OCI-LY7 (cell line): Measurements from ENCODE around the gene SLC16A12. TPM values are rescaled to one million over a fixed set of nuclear protein-coding genes. Genes with fewer than 3 reads are reported as not detected.

Experiments used
- BruUV-seq: library from RNA; stranded (reverse); fragments of 400-500 nt; replicated peaks from 2 replicates; lab custom pipeline; 2021; lab: Mats Ljungman, UMichigan
- CTCF ChIA-PET: fragments of 300-600 bp; sonication (Branson Sonifier 250); formaldehyde crosslinking; loops from one replicate; lab custom pipeline; 2022; ENCODE audit warnings: antibody characterized with exemption; ENCODE audit not compliant: unreplicated experiment; lab: Charles Lee
- POLR2A ChIA-PET: fragments of 300-600 bp; sonication (Branson Sonifier 250); formaldehyde crosslinking; loops from one replicate; lab custom pipeline; 2022; ENCODE audit warnings: antibody characterized with exemption; lab: Charles Lee
- DNase-seq: peaks from one replicate; pipeline ENCODE4 v3.0.0-alpha.2; 2015; ENCODE audit warnings: low spot score
- H2AFZ ChIP-seq: fragments of 200-600 bp; sonication (generic), shearing (Covaris generic); 2 replicates; pipeline ENCODE4 v1.6.1; 2014; ENCODE audit warnings: mild to moderate bottlenecking, antibody characterized with exemption, low read length, moderate library complexity
- H3K27ac ChIP-seq: fragments of 200-600 bp; sonication (generic); 2 replicates; pipeline ENCODE4 v1.5.1; 2014; ENCODE audit warnings: mixed run types, low read depth, mild to moderate bottlenecking, moderate library complexity, low read length, inconsistent platforms; ENCODE audit not compliant: poor library complexity, severe bottlenecking
- H3K36me3 ChIP-seq: fragments of 200-600 bp; sonication (generic); 2 replicates; pipeline ENCODE4 v1.6.1; 2014; ENCODE audit warnings: mild to moderate bottlenecking, antibody characterized with exemption, low read length, moderate library complexity, mixed read lengths; ENCODE audit not compliant: insufficient read depth
- H3K4me1 ChIP-seq: fragments of 200-600 bp; sonication (generic); 2 replicates; pipeline ENCODE4 v1.5.1; 2014; ENCODE audit warnings: mild to moderate bottlenecking, low read length; ENCODE audit not compliant: insufficient read depth, poor library complexity, severe bottlenecking
- H3K4me2 ChIP-seq: fragments of 200-600 bp; sonication (generic); 2 replicates; pipeline ENCODE4 v1.6.1; 2014; ENCODE audit warnings: mild to moderate bottlenecking, low read length
- H3K4me3 ChIP-seq: fragments of 200-600 bp; sonication (generic); 2 replicates; pipeline ENCODE4 v1.5.1; 2014; ENCODE audit warnings: mild to moderate bottlenecking, low read depth, low read length; ENCODE audit not compliant: poor library complexity, severe bottlenecking
- H3K79me2 ChIP-seq: fragments of 200-600 bp; sonication (generic); 2 replicates; pipeline ENCODE4 v1.6.1; 2016; ENCODE audit warnings: low read depth, mild to moderate bottlenecking, low read length, moderate library complexity, mixed read lengths; ENCODE audit not compliant: insufficient read depth
- H3K9me2 ChIP-seq: fragments of 200-600 bp; sonication (generic); 2 replicates; pipeline ENCODE4 v1.6.1; 2016; ENCODE audit warnings: mild to moderate bottlenecking, low read length, mixed read lengths; ENCODE audit not compliant: insufficient read depth
- H3K9me3 ChIP-seq: fragments of 200-600 bp; sonication (generic); 2 replicates; pipeline ENCODE4 v1.6.1; 2014; ENCODE audit warnings: mild to moderate bottlenecking, mixed run types, low read length, mixed read lengths
- H4K20me1 ChIP-seq: fragments of 200-600 bp; sonication (generic); 2 replicates; pipeline ENCODE4 v1.6.1; 2014; ENCODE audit warnings: mild to moderate bottlenecking, antibody characterized with exemption, low read length, moderate library complexity, mixed read lengths; ENCODE audit not compliant: insufficient read depth
- EZH2phosphoT487 ChIP-seq: fragments of 200-600 bp; sonication (generic); IDR thresholded peaks from 2 replicates; pipeline ENCODE4 v1.6.1; 2018; ENCODE audit warnings: low read depth, borderline replicate concordance, mild to moderate bottlenecking, mixed run types, antibody characterized with exemption, low read length, moderate library complexity, mixed read lengths
- intact Hi-C: fragments of 100-400 bp; cut with micrococcal nuclease; formaldehyde crosslinking; loops from one replicate; pipeline ENCODE4 v1.10.0; 2022; ENCODE audit not compliant: unreplicated experiment
- total RNA-seq, 2 experiments: library from RNA; depleted of rRNA in 1 of 2; stranded (reverse); fragments of >200 nt in 1 of 2; shearing (Covaris generic) in 1 of 2; gene quantifications; 2 replicates each; pipeline ENCODE4 v1.2.3, GENCODE V29; 2014 to 2022
- TF ChIP-seq, protein P1 (sequence below): fragments of 200-600 bp; sonication (generic); conservative IDR thresholded peaks from 2 replicates; pipeline ENCODE4 v1.5.1; 2014; ENCODE audit warnings: mild to moderate bottlenecking, antibody characterized with exemption, low read length, moderate library complexity, mixed read lengths

SLC16A12 gene
- total RNA-seq, 2 experiments from 2014 or later, result not detected

DNA sequence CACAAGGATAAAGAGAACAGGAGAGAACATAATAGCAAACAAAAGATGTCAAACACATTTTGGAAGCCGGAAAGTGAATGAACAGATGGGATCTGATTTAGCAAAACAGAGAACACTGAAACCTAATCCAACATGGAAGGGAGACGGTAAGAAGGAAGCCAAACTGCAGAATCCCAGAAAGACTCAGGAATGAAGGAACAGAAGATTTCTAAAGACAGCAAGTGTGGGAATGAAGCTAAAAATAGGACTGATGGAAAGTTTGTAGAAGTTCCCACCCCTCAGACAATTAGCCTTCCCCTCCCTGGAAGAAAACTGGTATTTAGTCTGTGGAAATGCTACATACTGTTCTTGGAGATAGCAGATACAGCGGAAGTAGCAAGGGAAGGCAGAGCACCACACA is 40.8 kb downstream of the SLC16A12 start:
- intact Hi-C loops, result no loop called here
- no peak overlapping the region for H3K4me3 ChIP-seq
- DNase-seq, result no peak
- CTCF ChIA-PET, result no interaction called here
- no peaks in the 10 kb centered on the region for H3K4me1 ChIP-seq
- H4K20me1 ChIP-seq, result no peaks in the 10 kb centered on the region
- no peaks in the 10 kb centered on the region for H3K9me2 ChIP-seq
- H3K36me3 ChIP-seq, result no peaks in the 10 kb centered on the region
- no TSS peak for BruUV-seq
- H3K9me3 ChIP-seq, result no peaks in the 10 kb centered on the region
- POLR2A ChIA-PET, result no interaction called here
- no peak overlapping the region for H3K27ac ChIP-seq
- H3K4me2 ChIP-seq, result no peak overlapping the region
- H3K79me2 ChIP-seq, result no peaks in the 10 kb centered on the region
- no peak overlapping the region for H2AFZ ChIP-seq
- TF ChIP-seq EZH2phosphoT487, result no peak
- TF ChIP-seq, protein P1, sequence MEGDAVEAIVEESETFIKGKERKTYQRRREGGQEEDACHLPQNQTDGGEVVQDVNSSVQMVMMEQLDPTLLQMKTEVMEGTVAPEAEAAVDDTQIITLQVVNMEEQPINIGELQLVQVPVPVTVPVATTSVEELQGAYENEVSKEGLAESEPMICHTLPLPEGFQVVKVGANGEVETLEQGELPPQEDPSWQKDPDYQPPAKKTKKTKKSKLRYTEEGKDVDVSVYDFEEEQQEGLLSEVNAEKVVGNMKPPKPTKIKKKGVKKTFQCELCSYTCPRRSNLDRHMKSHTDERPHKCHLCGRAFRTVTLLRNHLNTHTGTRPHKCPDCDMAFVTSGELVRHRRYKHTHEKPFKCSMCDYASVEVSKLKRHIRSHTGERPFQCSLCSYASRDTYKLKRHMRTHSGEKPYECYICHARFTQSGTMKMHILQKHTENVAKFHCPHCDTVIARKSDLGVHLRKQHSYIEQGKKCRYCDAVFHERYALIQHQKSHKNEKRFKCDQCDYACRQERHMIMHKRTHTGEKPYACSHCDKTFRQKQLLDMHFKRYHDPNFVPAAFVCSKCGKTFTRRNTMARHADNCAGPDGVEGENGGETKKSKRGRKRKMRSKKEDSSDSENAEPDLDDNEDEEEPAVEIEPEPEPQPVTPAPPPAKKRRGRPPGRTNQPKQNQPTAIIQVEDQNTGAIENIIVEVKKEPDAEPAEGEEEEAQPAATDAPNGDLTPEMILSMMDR, result no peak

DNA sequence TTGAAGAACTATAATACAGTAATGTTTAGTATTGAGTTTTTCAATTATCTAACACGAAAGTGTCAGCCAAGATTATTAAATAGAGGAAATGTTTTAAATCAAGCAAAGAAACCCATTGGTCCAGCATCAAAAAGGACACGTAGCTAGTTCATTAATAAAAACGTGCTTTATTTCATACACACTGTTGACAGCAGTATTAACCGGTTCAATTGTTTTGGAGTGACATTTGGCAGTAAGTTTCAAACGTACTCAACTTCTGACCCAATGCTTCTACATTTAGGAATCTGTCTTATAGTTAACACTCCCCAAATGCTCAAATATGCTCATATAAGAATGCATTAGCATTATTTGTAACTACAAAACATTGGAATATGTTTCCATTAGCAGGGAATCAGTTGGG is 41.3 kb downstream of the SLC16A12 start:
- Histone ChIP-seq H2AFZ (no peak overlapping the region), H3K36me3 (no peaks in the 10 kb centered on the region), H3K9me3 (no peaks in the 10 kb centered on the region), H3K4me2 (no peak overlapping the region), H3K27ac (no peak overlapping the region), H3K4me1 (no peaks in the 10 kb centered on the region), H3K9me2 (no peaks in the 10 kb centered on the region), H4K20me1 (no peaks in the 10 kb centered on the region), H3K4me3 (no peak overlapping the region), H3K79me2 (no peaks in the 10 kb centered on the region)
- TF ChIP-seq, protein P1, result no peak
- no peak for TF ChIP-seq EZH2phosphoT487
- CTCF ChIA-PET, result no interaction called here
- intact Hi-C loops, result no loop called here
- no peak for DNase-seq
- no TSS peak for BruUV-seq
- POLR2A ChIA-PET, result no interaction called here

DNA sequence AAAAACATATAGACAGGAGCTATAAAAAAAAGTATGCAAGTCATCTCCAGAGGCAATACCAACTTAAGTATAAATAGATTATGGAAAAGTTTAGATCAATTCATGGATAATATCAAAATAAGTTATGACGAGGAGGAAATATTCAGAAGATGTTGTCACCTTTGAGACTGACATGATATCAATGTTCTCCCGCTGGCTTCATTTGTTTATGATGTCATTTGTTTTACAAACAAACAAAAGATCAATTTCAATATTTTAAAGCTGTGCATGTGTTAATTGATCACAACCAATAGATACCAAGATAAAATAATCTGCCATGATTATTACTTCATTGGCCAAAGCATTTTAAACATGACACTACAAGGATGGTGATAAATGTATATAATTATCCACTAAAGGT is 43.5 kb downstream of the SLC16A12 start:
- Histone ChIP-seq H3K4me1 (no peaks in the 10 kb centered on the region), H2AFZ (no peak overlapping the region), H3K27ac (no peak overlapping the region), H3K9me3 (no peaks in the 10 kb centered on the region), H3K9me2 (no peaks in the 10 kb centered on the region), H3K4me2 (no peak overlapping the region), H4K20me1 (no peaks in the 10 kb centered on the region), H3K36me3 (no peaks in the 10 kb centered on the region), H3K79me2 (no peaks in the 10 kb centered on the region), H3K4me3 (no peak overlapping the region)
- POLR2A ChIA-PET, result interaction anchor here (0.6 to 0.7 kb wide), 3 partner anchors 48 to 201 kb away, joined by 3 to 6 read pairs (median 3); no protein-coding TSS in a partner anchor
- no peak for DNase-seq
- BruUV-seq, result no TSS peak
- TF ChIP-seq, protein P1, result no peak
- intact Hi-C loops, result no loop called here
- CTCF ChIA-PET, result interaction anchor here (0.6 kb wide), 1 partner anchor 884 kb away, joined by 3 read pairs; no protein-coding TSS in a partner anchor
